Neuronal stem cell (in vitro differentiated cells): ENCODE measurements around the gene ETS1.
A peak's percentile ranks its signal among the peaks of the same experiment; 100 is the strongest.

Experiments used
- DNase-seq: peaks from one replicate; pipeline ENCODE4 v3.0.0-alpha.2; 2013; ENCODE audit warnings: low spot score
- H2AFZ ChIP-seq: one replicate; pipeline ENCODE4 v1.6.1; 2013; ENCODE audit warnings: mild to moderate bottlenecking, low read length, inconsistent platforms
- H2AK5ac ChIP-seq: 2 replicates; pipeline ENCODE4 v1.6.1; 2013; ENCODE audit warnings: low read depth, mild to moderate bottlenecking, inconsistent platforms, low read length, moderate library complexity, mixed read lengths
- H2BK120ac ChIP-seq: 2 replicates; pipeline ENCODE4 v1.6.1; 2013; ENCODE audit warnings: low read depth, mild to moderate bottlenecking, inconsistent platforms, low read length, moderate library complexity, mixed read lengths
- H2BK12ac ChIP-seq: one replicate; pipeline ENCODE4 v1.6.1; 2013; ENCODE audit warnings: low read length, inconsistent platforms
- H2BK15ac ChIP-seq: 2 replicates; pipeline ENCODE4 v1.6.1; 2013; ENCODE audit warnings: mild to moderate bottlenecking, low read length, inconsistent platforms, mixed read lengths
- H2BK5ac ChIP-seq: one replicate; pipeline ENCODE4 v1.6.1; 2013; ENCODE audit warnings: inconsistent platforms, mild to moderate bottlenecking, low read length, moderate library complexity
- H3K14ac ChIP-seq: one replicate; pipeline ENCODE4 v1.6.1; 2013; ENCODE audit warnings: low read length, inconsistent platforms
- H3K18ac ChIP-seq: 2 replicates; pipeline ENCODE4 v1.6.1; 2013; ENCODE audit warnings: low read length, inconsistent platforms
- H3K23ac ChIP-seq: 2 replicates; pipeline ENCODE4 v1.6.1; 2013; ENCODE audit warnings: low read depth, mild to moderate bottlenecking, mixed read lengths, low read length, inconsistent platforms; ENCODE audit not compliant: poor library complexity
- H3K27ac ChIP-seq: replicated peaks from 3 replicates; pipeline ENCODE4 v1.5.1; 2013; ENCODE audit warnings: low read length, inconsistent platforms
- H3K27me3 ChIP-seq, 3 experiments: 2 replicates each; pipeline ENCODE4 v1.6.1; 2013; ENCODE audit warnings: low read length in 3 of 3, mild to moderate bottlenecking in 2 of 3, inconsistent platforms in 1 of 3, low read depth in 1 of 3, mixed read lengths in 1 of 3, moderate library complexity in 1 of 3; ENCODE audit not compliant: control insufficient read depth in 3 of 3, insufficient read depth in 3 of 3
- H3K36me3 ChIP-seq, 2 donors: replicated peaks in 1 of 2; 2 replicates each; pipeline ENCODE4 v1.6.1; 2013; ENCODE audit warnings: low read length in 2 of 2; ENCODE audit not compliant: control insufficient read depth in 2 of 2, insufficient read depth in 2 of 2
- H3K4ac ChIP-seq: 2 replicates; pipeline ENCODE4 v1.6.1; 2013; ENCODE audit warnings: inconsistent platforms, mild to moderate bottlenecking, low read length, moderate library complexity
- H3K4me1 ChIP-seq, 2 donors: 1 replicate in 1 of 2; 2 replicates in 1 of 2; pipeline ENCODE4 v1.6.1; 2013; ENCODE audit warnings: low read length in 2 of 2, low read depth in 1 of 2; ENCODE audit not compliant: control insufficient read depth in 2 of 2, insufficient read depth in 1 of 2
- H3K4me2 ChIP-seq: one replicate; pipeline ENCODE4 v1.6.1; 2013; ENCODE audit warnings: mild to moderate bottlenecking, low read length, inconsistent platforms; ENCODE audit not compliant: insufficient read depth, poor library complexity, severe bottlenecking
- H3K4me3 ChIP-seq, 2 donors: 2 replicates each; pipeline ENCODE4 v1.5.1; 2013; ENCODE audit warnings: low read length in 2 of 2, mild to moderate bottlenecking in 2 of 2, inconsistent platforms in 1 of 2, moderate library complexity in 1 of 2
- H3K79me1 ChIP-seq: one replicate; pipeline ENCODE4 v1.6.1; 2013; ENCODE audit warnings: low read depth, mild to moderate bottlenecking, inconsistent platforms, low read length, moderate library complexity
- H3K9ac ChIP-seq: one replicate; pipeline ENCODE4 v1.6.1; 2013; ENCODE audit warnings: mild to moderate bottlenecking, low read depth, low read length, inconsistent platforms; ENCODE audit not compliant: poor library complexity
- H3K9me3 ChIP-seq, 2 donors: replicated peaks in 1 of 2; 2 replicates each; pipeline versions ENCODE3 to v1.6.1; 2013; ENCODE audit warnings: low read length in 2 of 2, mild to moderate bottlenecking in 2 of 2, inconsistent platforms in 1 of 2, low read depth in 1 of 2, mixed read lengths in 1 of 2, moderate library complexity in 1 of 2; ENCODE audit not compliant: control insufficient read depth in 2 of 2, insufficient read depth in 1 of 2
- H4K8ac ChIP-seq: one replicate; pipeline ENCODE4 v1.6.1; 2013; ENCODE audit warnings: low read depth, mild to moderate bottlenecking, inconsistent platforms, low read length, moderate library complexity
- H4K91ac ChIP-seq: one replicate; pipeline ENCODE4 v1.6.1; 2013; ENCODE audit warnings: low read length, low read depth, mild to moderate bottlenecking, inconsistent platforms; ENCODE audit not compliant: poor library complexity
- WGBS, 2 donors: extraction: QIAGEN DNeasy Blood & Tissue Kit; methylation state at CpG; one replicate each; pipeline ENCODE4 v1.1.7; 2013; ENCODE audit warnings: missing lambda C conversion rate in 2 of 2, mixed read lengths in 1 of 2; ENCODE audit not compliant: insufficient read length in 2 of 2, insufficient replicate concordance in 1 of 2; ENCODE audit errors: extremely low coverage in 2 of 2; 5-methylcytosine and 5-hydroxymethylcytosine counted together

Gene ETS1

GRCh38 chr11:128428935-128429334, 158.4 kb downstream of the ETS1 start:
- no peak overlapping the region for H3K27ac ChIP-seq
- no peaks in the 10 kb centered on the region for H3K9me3 ChIP-seq
- no peak overlapping the region for H2AK5ac ChIP-seq
- no peak overlapping the region for H3K14ac ChIP-seq
- no peak for DNase-seq
- H3K4me3 ChIP-seq, result no peak overlapping the region
- H2AFZ ChIP-seq, result peak overlapping the region; percentile 76
- no CpG with 5 or more reads among the region's 3 CpGs for WGBS, 2 donors
- no peak overlapping the region for H3K9ac ChIP-seq
- H3K27me3 ChIP-seq, result no peaks in the 10 kb centered on the region
- H2BK12ac ChIP-seq, result no peak overlapping the region
- H3K4me2 ChIP-seq, result no peak overlapping the region
- peaks cover 12 to 19% of the 10 kb centered on the region in 2 donors for H3K4me1 ChIP-seq
- H4K91ac ChIP-seq, result no peak overlapping the region
- H2BK5ac ChIP-seq, result no peak overlapping the region
- no peak overlapping the region for H3K4ac ChIP-seq
- no peak overlapping the region for H3K23ac ChIP-seq
- H3K79me1 ChIP-seq, result no peaks in the 10 kb centered on the region
- H3K18ac ChIP-seq, result no peak overlapping the region
- no peak overlapping the region for H2BK15ac ChIP-seq
- no peak overlapping the region for H2BK120ac ChIP-seq
- H3K36me3 ChIP-seq, result no peaks in the 10 kb centered on the region
- no peak overlapping the region for H4K8ac ChIP-seq

DNA sequence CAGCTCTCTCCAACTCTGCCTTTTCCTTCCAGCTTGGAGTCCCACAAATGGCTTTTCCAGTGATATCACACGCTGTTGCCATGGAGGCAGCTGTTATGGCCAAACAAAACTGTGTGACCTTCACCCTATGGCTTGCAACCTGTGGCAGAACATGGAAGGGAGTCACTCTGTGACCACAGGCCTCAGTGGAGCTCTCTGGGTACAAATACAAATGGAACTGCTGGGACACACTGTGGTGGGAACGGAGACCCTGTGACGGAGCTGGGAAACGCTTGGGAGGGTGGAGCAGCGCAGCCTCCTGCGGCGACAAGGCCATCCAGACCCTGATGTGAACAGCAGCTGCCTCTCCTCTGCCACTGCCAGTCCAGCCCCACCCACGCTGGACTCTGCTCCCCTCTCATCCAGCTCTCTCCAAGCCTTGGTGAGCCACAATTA, 162.5 kb downstream of the ETS1 start:
- Histone ChIP-seq H2BK12ac (no peak overlapping the region), H4K8ac (no peak overlapping the region), H3K4ac (no peak overlapping the region), H3K4me1 (peaks cover 19 to 33% of the 10 kb centered on the region in 2 donors), H2AK5ac (no peak overlapping the region), H2BK15ac (no peak overlapping the region), H3K18ac (no peak overlapping the region), H3K9me3 (no peaks in the 10 kb centered on the region), H3K9ac (no peak overlapping the region), H3K79me1 (no peaks in the 10 kb centered on the region), H3K4me2 (no peak overlapping the region), H3K4me3 (no peak overlapping the region), H2BK5ac (no peak overlapping the region), H2BK120ac (no peak overlapping the region), H3K14ac (no peak overlapping the region), H3K36me3 (no peaks in the 10 kb centered on the region), H4K91ac (no peak overlapping the region), H3K23ac (no peak overlapping the region), H3K27me3 (no peaks in the 10 kb centered on the region), H2AFZ (peak overlapping the region; percentile 82), H3K27ac (no peak overlapping the region)
- no peak for DNase-seq
- WGBS, 2 donors, result no CpG with 5 or more reads among the region's 8 CpGs

GRCh38 chr11:128424271-128424711, 163.1 kb downstream of the ETS1 start:
- no peaks in the 10 kb centered on the region for H3K36me3 ChIP-seq
- H2BK5ac ChIP-seq, result no peak overlapping the region
- DNase-seq, result no peak
- no peak overlapping the region for H2BK120ac ChIP-seq
- no peaks in the 10 kb centered on the region for H3K27me3 ChIP-seq
- H3K4me3 ChIP-seq, result peak overlapping the region in 1 of 2 donors; percentile 28
- H2AK5ac ChIP-seq, result no peak overlapping the region
- H2BK12ac ChIP-seq, result no peak overlapping the region
- H3K18ac ChIP-seq, result no peak overlapping the region
- H4K91ac ChIP-seq, result no peak overlapping the region
- no peak overlapping the region for H3K9ac ChIP-seq
- no peaks in the 10 kb centered on the region for H3K9me3 ChIP-seq
- H3K4me1 ChIP-seq, result peaks cover 19 to 33% of the 10 kb centered on the region in 2 donors
- peak overlapping the region; percentile 82 for H2AFZ ChIP-seq
- H3K4me2 ChIP-seq, result no peak overlapping the region
- H2BK15ac ChIP-seq, result no peak overlapping the region
- no peak overlapping the region for H3K14ac ChIP-seq
- no peak overlapping the region for H3K4ac ChIP-seq
- H3K27ac ChIP-seq, result no peak overlapping the region
- no peak overlapping the region for H4K8ac ChIP-seq
- no CpG with 5 or more reads among the region's 8 CpGs for WGBS, 2 donors
- H3K79me1 ChIP-seq, result no peaks in the 10 kb centered on the region
- H3K23ac ChIP-seq, result no peak overlapping the region

GRCh38 chr11:128422576-128423370, 164.6 kb downstream of the ETS1 start:
- Histone ChIP-seq H2BK12ac (no peak overlapping the region), H2AFZ (no peak overlapping the region), H3K36me3 (no peaks in the 10 kb centered on the region), H3K79me1 (no peaks in the 10 kb centered on the region), H3K9me3 (no peaks in the 10 kb centered on the region), H3K9ac (no peak overlapping the region), H3K27me3 (no peaks in the 10 kb centered on the region), H3K23ac (no peak overlapping the region), H3K18ac (no peak overlapping the region), H3K4me2 (no peak overlapping the region), H3K4me3 (no peak overlapping the region), H3K4ac (no peak overlapping the region), H3K4me1 (peaks cover 15 to 25% of the 10 kb centered on the region in 2 donors), H4K8ac (no peak overlapping the region), H2BK120ac (no peak overlapping the region), H2BK5ac (no peak overlapping the region), H3K27ac (no peak overlapping the region), H2AK5ac (no peak overlapping the region), H3K14ac (peak overlapping the region; percentile 2), H2BK15ac (no peak overlapping the region), H4K91ac (no peak overlapping the region)
- no CpG with 5 or more reads among the region's 16 CpGs for WGBS, 2 donors
- DNase-seq, result no peak
